Ramos (cell line): Measurements from ENCODE around the gene TAF15.

Experiments used
- in situ Hi-C: fragments of 300-500 bp; cut with MboI; formaldehyde crosslinking; loops from one replicate; pipeline ENCODE4 v1.14.3; 2022; ENCODE audit warnings: low sequenced_read_pairs; ENCODE audit not compliant: unreplicated experiment

TAF15 gene

DNA sequence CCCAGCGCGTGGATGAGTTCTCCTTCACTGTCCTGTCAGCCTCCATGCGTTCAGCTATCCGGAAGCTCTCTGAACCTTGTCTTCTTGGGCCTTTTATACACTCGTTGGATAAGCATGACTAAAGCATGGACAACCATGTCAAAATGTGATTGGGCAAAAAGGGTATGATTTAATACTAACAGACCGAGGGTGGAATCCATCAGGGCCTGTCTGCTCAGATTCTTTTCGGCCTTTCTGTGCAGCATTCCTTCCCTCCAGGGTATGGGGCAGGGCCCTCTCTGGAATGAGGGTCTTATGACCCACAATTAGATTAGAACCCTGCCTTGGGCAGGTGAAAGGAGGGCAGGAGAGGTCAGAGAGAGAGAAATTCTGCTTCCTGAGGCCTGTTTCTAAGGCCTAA lies 84.9 kb downstream of the TAF15 start:
- in situ Hi-C loops, result no loop called here

GRCh38 chr17:35895636-35896587 lies 86.6 kb downstream of the TAF15 start:
- in situ Hi-C loops, result no loop called here
